Measurements from ENCODE around the gene MAP3K20. TPM values are rescaled to one million over a fixed set of nuclear protein-coding genes. Genes with fewer than 3 reads are reported as not detected.
A peak's percentile ranks its signal among the peaks of the same experiment; 100 is the strongest.

The MAP3K20 gene
- total and polyA plus RNA-seq, 2 experiments from 2014 or later = 7.6 to 9.6 TPM

GRCh38 chr2:173134703-173135102 is 59.1 kb downstream of the MAP3K20 start:
- H3K36me3 Mint-ChIP-seq (ENCODE audit: low read depth) = 0 out of 3 replicates have a peak, but pooled peaks cover 4% of the 10 kb centered on the region
- H3K27me3 Mint-ChIP-seq (ENCODE audit: insufficient read depth, low read depth, poor library complexity) = no peaks in the 10 kb centered on the region
- Histone ChIP-seq H3K4me1 (ENCODE audit: insufficient read depth) (peaks cover 26% of the 10 kb centered on the region), H2AFZ (peak overlapping the region; percentile 73; the same call in 1 of the 2 replicates), H3K4me3 (no peak overlapping the region), H3K27me3 (ENCODE audit: insufficient read depth) (no peaks in the 10 kb centered on the region), H3K79me2 (replicated peaks; ENCODE audit: insufficient read depth) (no peaks in the 10 kb centered on the region), H3K27ac (ENCODE audit: low read depth) (peak overlapping the region; percentile 73; the same call in 1 of the 2 replicates), H3K9me2 (ENCODE audit: insufficient read depth) (no peaks in the 10 kb centered on the region), H4K20me1 (replicated peaks; ENCODE audit: insufficient read depth) (no peaks in the 10 kb centered on the region), H3F3A (replicated peaks; ENCODE audit: low read depth) (no peaks in the 10 kb centered on the region), H3K4me2 (0 out of 2 replicates have a peak overlapping the region, but pooled peaks have one; percentile 7), H3K36me3 (ENCODE audit: insufficient read depth) (no peaks in the 10 kb centered on the region)
- ATAC-seq (peak; percentile 31; the same call in 1 of the 3 replicates), DNase-seq (ENCODE audit: low spot score) (peak; percentile 38)
- H3K4me3 Mint-ChIP-seq = no peak overlapping the region
- TF ChIP-seq CREB1 (CRISPR knock-in tag; IDR thresholded peaks at IDR 0.05; ENCODE audit: low read depth) = no peak
- no peak for TF ChIP-seq ZNF114 (CRISPR knock-in tag; IDR thresholded peaks at IDR 0.05)
- TF ChIP-seq EZH2phosphoT487 (IDR thresholded peaks at IDR 0.05; ENCODE audit: unreplicated experiment) = no peak
- no peak for TF ChIP-seq ETS1 (IDR thresholded peaks at IDR 0.05)
- no peak for TF ChIP-seq ZNF331 (CRISPR knock-in tag; IDR thresholded peaks at IDR 0.05; ENCODE audit: low read depth)
- no peak for TF ChIP-seq EZH2 (IDR thresholded peaks at IDR 0.05; ENCODE audit: low read depth, unreplicated experiment)
- no peak for TF ChIP-seq CTCF (conservative IDR thresholded peaks at IDR 0.05; ENCODE audit: low read depth in 2 of 2)
- no peak for TF ChIP-seq ZNF462 (CRISPR knock-in tag; IDR thresholded peaks at IDR 0.05)
- no peak for TF ChIP-seq REST (IDR thresholded peaks at IDR 0.05; ENCODE audit: unreplicated experiment)
- TF ChIP-seq STAT1 (IDR thresholded peaks at IDR 0.05; ENCODE audit: unreplicated experiment) = no peak
- TF ChIP-seq JUNB (IDR thresholded peaks at IDR 0.05; ENCODE audit: unreplicated experiment) = no peak
- no peak for TF ChIP-seq POLR2AphosphoS5 (IDR thresholded peaks at IDR 0.05; ENCODE audit: low read depth)
- no peak for TF ChIP-seq NANOG (IDR thresholded peaks at IDR 0.05; ENCODE audit: borderline replicate concordance)
- H3K4me1 Mint-ChIP-seq = peaks cover 44% of the 10 kb centered on the region
- peak overlapping the region; percentile 70 for H3K27ac Mint-ChIP-seq
- H3K9me3 Mint-ChIP-seq = no peaks in the 10 kb centered on the region
